ENCODE data around the gene LRRN4. TPM values are rescaled to one million over a fixed set of nuclear protein-coding genes. Genes with fewer than 3 reads are reported as not detected.
"Not testable (repeated sequence)": the region's sequence is repeated elsewhere in the genome, so short reads cannot be mapped to it uniquely, and the experiment has no call there.

LRRN4 gene
- total RNA-seq, 1 donor from 2014 or later = 0.13 TPM

GRCh38 chr20:6036213-6036612 lies 17.6 kb downstream of the LRRN4 start:
- peaks cover 19% of the 10 kb centered on the region for H3K4me1 Mint-ChIP-seq (ENCODE audit: unreplicated experiment)

GRCh38 chr20:6034134-6034969 lies 19.5 kb downstream of the LRRN4 start:
- H3K36me3 Mint-ChIP-seq (ENCODE audit: low read depth, unreplicated experiment) = peaks cover under 1% of the 10 kb centered on the region
- no peak for TF ChIP-seq CTCF (IDR thresholded peaks at IDR 0.05; ENCODE audit: unreplicated experiment)
- H3K9me3 Mint-ChIP-seq (ENCODE audit: unreplicated experiment) = no peaks in the 10 kb centered on the region
- DNase-seq (ENCODE audit: low spot score) = no peak
- no peak overlapping the region for H3K4me3 Mint-ChIP-seq (ENCODE audit: unreplicated experiment)
- peaks cover 2% of the 10 kb centered on the region for H3K27me3 Mint-ChIP-seq (ENCODE audit: unreplicated experiment)
- H3K27ac Mint-ChIP-seq (ENCODE audit: unreplicated experiment) = peak overlapping the region; percentile 6
- peaks cover 19% of the 10 kb centered on the region for H3K4me1 Mint-ChIP-seq (ENCODE audit: unreplicated experiment)

More at GRCh38 chr20:6036213-6036612, 17.6 kb downstream of the LRRN4 start:
- Mint-ChIP-seq H3K27me3 (ENCODE audit: unreplicated experiment) (peaks cover 3% of the 10 kb centered on the region), H3K4me3 (ENCODE audit: unreplicated experiment) (no peak overlapping the region), H3K9me3 (ENCODE audit: unreplicated experiment) (no peaks in the 10 kb centered on the region), H3K36me3 (ENCODE audit: low read depth, unreplicated experiment) (peaks cover 6% of the 10 kb centered on the region), H3K27ac (ENCODE audit: unreplicated experiment) (no peak overlapping the region)
- TF ChIP-seq CTCF (IDR thresholded peaks at IDR 0.05; ENCODE audit: unreplicated experiment) = no peak
- DNase-seq (ENCODE audit: low spot score) = no peak

- H3K9me3 Mint-ChIP-seq (ENCODE audit: unreplicated experiment); H3K27me3 Mint-ChIP-seq (ENCODE audit: unreplicated experiment); DNase-seq (ENCODE audit: low spot score); H3K36me3 Mint-ChIP-seq (ENCODE audit: low read depth, unreplicated experiment); H3K4me3 Mint-ChIP-seq (ENCODE audit: unreplicated experiment); H3K27ac Mint-ChIP-seq (ENCODE audit: unreplicated experiment): not testable (repeated sequence)
- H3K4me1 Mint-ChIP-seq (ENCODE audit: unreplicated experiment) = peaks cover 19% of the 10 kb centered on the region
Measured at GRCh38 chr20:6032907-6033306, 21.0 kb downstream of the LRRN4 start.

- H3K4me1 Mint-ChIP-seq (ENCODE audit: unreplicated experiment) = peaks cover 19% of the 10 kb centered on the region
- no peak for TF ChIP-seq CTCF (IDR thresholded peaks at IDR 0.05; ENCODE audit: unreplicated experiment)
- peaks cover 4% of the 10 kb centered on the region for H3K36me3 Mint-ChIP-seq (ENCODE audit: low read depth, unreplicated experiment)
- H3K27ac Mint-ChIP-seq (ENCODE audit: unreplicated experiment) = no peak overlapping the region
- H3K9me3 Mint-ChIP-seq (ENCODE audit: unreplicated experiment) = no peaks in the 10 kb centered on the region
- no peak overlapping the region for H3K4me3 Mint-ChIP-seq (ENCODE audit: unreplicated experiment)
- peaks cover 2% of the 10 kb centered on the region for H3K27me3 Mint-ChIP-seq (ENCODE audit: unreplicated experiment)
- DNase-seq (ENCODE audit: low spot score) = no peak
Measured at GRCh38 chr20:6030453-6031080, 23.3 kb downstream of the LRRN4 start.

- H3K27me3 Mint-ChIP-seq (ENCODE audit: unreplicated experiment) = no peaks in the 10 kb centered on the region
- H3K4me1 Mint-ChIP-seq (ENCODE audit: unreplicated experiment) = peaks cover 16% of the 10 kb centered on the region
- DNase-seq (ENCODE audit: low spot score) = no peak
- peaks cover 14% of the 10 kb centered on the region for H3K36me3 Mint-ChIP-seq (ENCODE audit: low read depth, unreplicated experiment)
- no peak for TF ChIP-seq CTCF (IDR thresholded peaks at IDR 0.05; ENCODE audit: unreplicated experiment)
- H3K4me3 Mint-ChIP-seq (ENCODE audit: unreplicated experiment) = no peak overlapping the region
- H3K9me3 Mint-ChIP-seq (ENCODE audit: unreplicated experiment) = no peaks in the 10 kb centered on the region
- H3K27ac Mint-ChIP-seq (ENCODE audit: unreplicated experiment) = no peak overlapping the region
Measured at GRCh38 chr20:6029538-6029937, 24.3 kb downstream of the LRRN4 start.
